Vagina (tissue), 2 donors: Measurements from ENCODE around the gene SPINK4. TPM values are rescaled to one million over a fixed set of nuclear protein-coding genes. Genes with fewer than 3 reads are reported as not detected.

Experiments
- DNase-seq, 2 donors: peaks; one replicate each; pipeline ENCODE4 v3.0.0-alpha.2; 2017; ENCODE audit errors: extremely low spot score in 2 of 2
- H3K27ac ChIP-seq: fragments of 200-600 bp; sonication (generic); one replicate; pipeline ENCODE4 v1.5.1; 2019
- H3K27me3 ChIP-seq: fragments of 200-600 bp; sonication (generic); one replicate; pipeline ENCODE4 v1.5.1; 2019
- H3K36me3 ChIP-seq, 2 donors: fragments of 200-600 bp; sonication (generic); one replicate each; pipeline ENCODE4 v1.5.1; 2017 to 2019
- H3K4me1 ChIP-seq: fragments of 200-600 bp; sonication (generic); one replicate; pipeline ENCODE4 v1.5.1; 2019
- H3K4me3 ChIP-seq, 2 donors: fragments of 200-600 bp; sonication (generic); 1 replicate in 1 of 2; 2 replicates in 1 of 2; pipeline ENCODE4 v1.5.1; 2016 to 2019
- H3K9me3 ChIP-seq: fragments of 200-600 bp; sonication (generic); one replicate; pipeline ENCODE4 v1.5.1; 2019
- CTCF ChIP-seq, 3 experiments: fragments of 450-650 bp in 2 of 3; fragments of 200-600 bp in 1 of 3; sonication (generic) in 1 of 3; IDR thresholded peaks; one replicate each; pipeline ENCODE4 v1.5.1; 2017 to 2019; ENCODE audit warnings: antibody characterized with exemption in 3 of 3, mild to moderate bottlenecking in 2 of 3, moderate library complexity in 2 of 3
- POLR2A ChIP-seq, 2 donors: fragments of 450-650 bp; IDR thresholded peaks; one replicate each; pipeline ENCODE4 v1.6.1; 2017; ENCODE audit warnings: antibody characterized with exemption in 2 of 2, mild to moderate bottlenecking in 2 of 2, moderate library complexity in 2 of 2
- POLR2AphosphoS5 ChIP-seq, 2 donors: sonication (generic); formaldehyde crosslinking; IDR thresholded peaks; one replicate each; pipeline ENCODE4 v1.9.0; 2017; ENCODE audit warnings: antibody characterized with exemption in 2 of 2, mild to moderate bottlenecking in 2 of 2, low read depth in 1 of 2; ENCODE audit not compliant: insufficient read depth in 1 of 2
- intact Hi-C: fragments of 100-400 bp; cut with DNase I; formaldehyde crosslinking; loops from one replicate; pipeline ENCODE4 v1.15.1; 2023
- total RNA-seq: library from RNA; depleted of rRNA; stranded (reverse); fragments of >200 nt; gene quantifications from one replicate; pipeline ENCODE4 v1.2.3, GENCODE V29; 2016

Gene SPINK4
- total RNA-seq, 1 donor from 2014 or later, result not detected

GRCh38 chr9:33277484-33277883, 37.5 kb downstream of the SPINK4 start:
- Histone ChIP-seq H3K9me3 (no peaks in the 10 kb centered on the region), H3K27me3 (no peaks in the 10 kb centered on the region), H3K4me3 (no peak overlapping the region), H3K4me1 (no peaks in the 10 kb centered on the region), H3K27ac (no peak overlapping the region), H3K36me3 (peaks cover 0 to 72% of the 10 kb centered on the region in 2 donors)
- TF ChIP-seq CTCF (IDR thresholded peaks at IDR 0.05), result no peak
- TF ChIP-seq POLR2A (IDR thresholded peaks at IDR 0.05), result no peak
- TF ChIP-seq POLR2AphosphoS5 (IDR thresholded peaks at IDR 0.05; ENCODE audit: insufficient read depth in 1 of 2, low read depth in 1 of 2), result no peak
- intact Hi-C loops, result no loop called here
- DNase-seq, result no peak

- no peak for DNase-seq
- Histone ChIP-seq H3K4me3 (no peak overlapping the region), H3K36me3 (peaks cover 0 to 8% of the 10 kb centered on the region in 2 donors), H3K9me3 (no peaks in the 10 kb centered on the region), H3K27me3 (no peaks in the 10 kb centered on the region), H3K27ac (no peak overlapping the region), H3K4me1 (peaks cover 10% of the 10 kb centered on the region)
- no peak for TF ChIP-seq POLR2AphosphoS5 (IDR thresholded peaks at IDR 0.05; ENCODE audit: insufficient read depth in 1 of 2, low read depth in 1 of 2)
- no peak for TF ChIP-seq POLR2A (IDR thresholded peaks at IDR 0.05)
- no peak for TF ChIP-seq CTCF (IDR thresholded peaks at IDR 0.05)
- intact Hi-C loops, result no loop called here
Measured at GRCh38 chr9:33285502-33285901, 45.5 kb downstream of the SPINK4 start.

- intact Hi-C loops, result no loop called here
- H3K4me3 ChIP-seq, result no peak overlapping the region
- DNase-seq, result no peak
- H3K27ac ChIP-seq, result peak overlapping the region; percentile 98
- no peaks in the 10 kb centered on the region for H3K9me3 ChIP-seq
- no peaks in the 10 kb centered on the region for H3K27me3 ChIP-seq
- no peaks in the 10 kb centered on the region for H3K36me3 ChIP-seq
- peaks cover 22% of the 10 kb centered on the region for H3K4me1 ChIP-seq
- peak in 1 of 2 donors; percentile 53 for TF ChIP-seq POLR2AphosphoS5 (IDR thresholded peaks at IDR 0.05; ENCODE audit: insufficient read depth in 1 of 2, low read depth in 1 of 2)
- TF ChIP-seq CTCF (IDR thresholded peaks at IDR 0.05), result peak in 2 of 3 experiments; percentile 35 to 39
- TF ChIP-seq POLR2A (IDR thresholded peaks at IDR 0.05), result no peak
Measured at GRCh38 chr9:33287087-33287490, 47.1 kb downstream of the SPINK4 start.

- Histone ChIP-seq H3K4me3 (no peak overlapping the region), H3K36me3 (no peaks in the 10 kb centered on the region), H3K27me3 (no peaks in the 10 kb centered on the region), H3K9me3 (no peaks in the 10 kb centered on the region), H3K4me1 (peaks cover 33% of the 10 kb centered on the region), H3K27ac (peak overlapping the region; percentile 98)
- DNase-seq, result no peak
- TF ChIP-seq CTCF (IDR thresholded peaks at IDR 0.05) (no peak), POLR2A (IDR thresholded peaks at IDR 0.05) (no peak), POLR2AphosphoS5 (IDR thresholded peaks at IDR 0.05; ENCODE audit: insufficient read depth in 1 of 2, low read depth in 1 of 2) (no peak)
- intact Hi-C loops, result no loop called here
Measured at GRCh38 chr9:33288235-33288634, 48.3 kb downstream of the SPINK4 start.

GRCh38 chr9:33288828-33289483, 49.0 kb downstream of the SPINK4 start:
- no peak for DNase-seq
- Histone ChIP-seq H3K4me1 (peaks cover 36% of the 10 kb centered on the region), H3K9me3 (no peaks in the 10 kb centered on the region), H3K27me3 (no peaks in the 10 kb centered on the region), H3K4me3 (peak overlapping the region in 1 of 2 donors; percentile 70), H3K36me3 (no peaks in the 10 kb centered on the region), H3K27ac (peak overlapping the region; percentile 98)
- intact Hi-C loops, result no loop called here
- no peak for TF ChIP-seq POLR2AphosphoS5 (IDR thresholded peaks at IDR 0.05; ENCODE audit: insufficient read depth in 1 of 2, low read depth in 1 of 2)
- no peak for TF ChIP-seq CTCF (IDR thresholded peaks at IDR 0.05)
- no peak for TF ChIP-seq POLR2A (IDR thresholded peaks at IDR 0.05)
